Omental fat pad (tissue), 4 donors: ENCODE results near the gene ALKBH5. TPM values are rescaled to one million over a fixed set of nuclear protein-coding genes. Genes with fewer than 3 reads are reported as not detected.

Experiments used
- ATAC-seq: fragments of 150-250 bp; one replicate; pipeline ENCODE4 v1.9.1; 2016; ENCODE audit warnings: mild to moderate bottlenecking, moderate library complexity; ENCODE audit not compliant: low FRiP score
- DNase-seq: peaks from one replicate; pipeline ENCODE4 v3.0.0-alpha.2; 2019; ENCODE audit warnings: low spot score
- CTCF ChIP-seq, 3 donors: fragments of 450-650 bp; IDR thresholded peaks; one replicate each; pipeline ENCODE4 v1.5.1; 2016 to 2017; ENCODE audit warnings: antibody characterized with exemption in 3 of 3, mild to moderate bottlenecking in 3 of 3, moderate library complexity in 2 of 3
- total RNA-seq, 4 donors: library from RNA; depleted of rRNA; stranded (reverse); fragments of >200 nt; gene quantifications; one replicate each; pipeline ENCODE4 v1.1.0, GENCODE V29; 2016

The ALKBH5 gene
- total RNA-seq: 10 to 100 TPM; 77.0 to 80.7 (median 80.3) TPM

- DNase-seq (peak; percentile 84), ATAC-seq (peak; percentile 85)
- TF ChIP-seq CTCF (IDR thresholded peaks at IDR 0.05): no peak
These were observed at the start of gene ALKBH5 for GRCh38 chr17:18183334-18184142. Gene ALKBH5 (plus strand): TSS chr17:18183828. CDS start chr17:18184244, 416 bp downstream.

GRCh38 chr17:18136357-18136756 lies 47.3 kb upstream of the ALKBH5 start:
- DNase-seq (no peak), ATAC-seq (no peak)
- TF ChIP-seq CTCF (IDR thresholded peaks at IDR 0.05): no peak

GRCh38 chr17:18138065-18138749 lies 45.4 kb upstream of the ALKBH5 start:
- ATAC-seq (no peak), DNase-seq (no peak)
- no peak for TF ChIP-seq CTCF (IDR thresholded peaks at IDR 0.05)

GRCh38 chr17:18139092-18139491 lies 44.5 kb upstream of the ALKBH5 start:
- DNase-seq: no peak

GRCh38 chr17:18139498-18139897 lies 44.1 kb upstream of the ALKBH5 start:
- DNase-seq (no peak), ATAC-seq (no peak)
- TF ChIP-seq CTCF (IDR thresholded peaks at IDR 0.05): no peak

More at GRCh38 chr17:18139092-18139491, 44.5 kb upstream of the ALKBH5 start:
- no peak for TF ChIP-seq CTCF (IDR thresholded peaks at IDR 0.05)
- no peak for ATAC-seq

- TF ChIP-seq CTCF (IDR thresholded peaks at IDR 0.05): no peak
- ATAC-seq (no peak), DNase-seq (no peak)
These were observed 43.7 kb upstream of the ALKBH5 start for GRCh38 chr17:18139949-18140348.
